HG02798 (cell line): ENCODE measurements around the gene MMRN1.

ENCODE experiments used
- ATAC-seq: cut with Tn5 transposase; IDR thresholded peaks from one replicate; pipeline ENCODE4 v1.9.1; 2021; ENCODE audit warnings: mild to moderate bottlenecking; ENCODE audit not compliant: unreplicated experiment, poor library complexity

MMRN1 gene

DNA sequence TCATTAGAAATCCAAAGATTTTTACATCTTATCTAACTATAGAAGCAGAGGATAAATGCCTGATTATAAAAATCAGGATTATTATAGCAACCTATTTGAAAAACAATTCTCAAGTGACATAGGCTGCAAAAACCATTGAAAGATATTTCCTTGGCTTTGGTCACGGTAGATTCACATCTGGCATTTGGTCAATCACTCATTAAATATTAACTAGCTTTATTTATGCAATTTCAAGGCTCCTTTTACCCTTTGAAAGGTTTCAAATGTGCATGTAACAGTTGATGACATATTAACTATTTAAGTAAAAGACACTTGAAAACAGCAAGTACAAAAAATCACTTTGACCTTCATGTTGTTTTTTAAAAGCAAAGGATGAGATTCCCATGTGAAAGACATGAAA lies 98.1 kb downstream of the MMRN1 start:
- no peak for ATAC-seq

DNA sequence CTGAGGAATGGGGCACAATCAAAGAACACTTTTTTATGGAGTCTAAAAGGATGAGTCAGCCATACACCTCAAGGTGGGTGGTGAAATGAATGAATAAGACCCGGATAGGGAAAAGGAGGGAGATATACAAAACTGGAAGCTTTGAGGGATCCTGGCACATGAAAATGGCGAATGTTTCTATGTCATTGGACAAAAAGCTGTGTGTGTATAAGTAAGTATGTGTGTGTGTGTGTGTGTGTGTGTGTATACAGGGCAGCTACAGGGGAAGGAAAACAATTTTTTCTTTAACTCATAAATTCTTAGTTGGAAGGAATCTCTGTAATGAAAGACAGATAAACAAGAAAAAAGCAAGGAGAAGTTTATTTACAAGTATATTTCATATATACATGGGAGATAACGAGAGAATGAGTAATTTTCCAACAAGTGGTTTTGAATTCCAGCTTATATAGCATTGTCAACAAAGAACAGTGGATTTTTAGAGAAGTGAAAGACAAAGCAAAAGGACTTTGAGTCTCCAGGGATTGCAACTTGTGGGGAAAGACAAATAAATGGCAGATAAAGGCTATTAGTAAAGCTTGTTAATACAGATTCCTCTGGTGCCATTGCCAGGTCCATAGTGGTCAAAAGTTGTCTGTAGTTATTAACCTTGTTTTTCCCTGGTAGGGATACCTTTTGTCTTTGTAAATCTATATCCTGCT lies 99.7 kb downstream of the MMRN1 start:
- ATAC-seq: no peak

- ATAC-seq: no peak
These were observed 100.4 kb downstream of the MMRN1 start for GRCh38 chr4:89995006-89995405.

GRCh38 chr4:89995814-89996213 lies 101.2 kb downstream of the MMRN1 start:
- ATAC-seq: no peak

DNA sequence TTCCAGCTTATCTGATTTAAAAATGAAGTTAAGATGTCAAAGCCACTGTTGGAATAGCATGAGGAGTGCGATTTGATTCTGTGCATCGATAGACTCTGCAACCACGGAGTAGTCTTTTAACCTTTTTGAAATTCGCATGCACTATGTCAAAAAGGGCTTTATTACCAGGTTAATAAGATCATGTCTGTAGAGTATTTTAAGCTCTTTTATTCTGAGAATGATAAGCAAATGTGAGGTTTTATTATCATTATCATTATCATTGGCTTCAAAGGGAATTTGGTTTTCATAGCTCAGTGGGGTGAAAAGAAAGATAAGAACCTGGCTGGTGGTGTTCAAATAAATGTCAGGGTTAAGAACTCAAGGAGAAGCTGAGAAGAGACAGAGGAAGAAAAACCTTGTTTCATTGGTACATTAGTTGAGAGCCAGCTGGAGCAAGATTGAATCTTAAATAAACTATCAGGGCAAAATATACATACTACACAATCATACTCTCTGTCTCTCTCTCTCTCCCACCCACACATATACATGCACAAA lies 102.6 kb downstream of the MMRN1 start:
- no peak for ATAC-seq

DNA sequence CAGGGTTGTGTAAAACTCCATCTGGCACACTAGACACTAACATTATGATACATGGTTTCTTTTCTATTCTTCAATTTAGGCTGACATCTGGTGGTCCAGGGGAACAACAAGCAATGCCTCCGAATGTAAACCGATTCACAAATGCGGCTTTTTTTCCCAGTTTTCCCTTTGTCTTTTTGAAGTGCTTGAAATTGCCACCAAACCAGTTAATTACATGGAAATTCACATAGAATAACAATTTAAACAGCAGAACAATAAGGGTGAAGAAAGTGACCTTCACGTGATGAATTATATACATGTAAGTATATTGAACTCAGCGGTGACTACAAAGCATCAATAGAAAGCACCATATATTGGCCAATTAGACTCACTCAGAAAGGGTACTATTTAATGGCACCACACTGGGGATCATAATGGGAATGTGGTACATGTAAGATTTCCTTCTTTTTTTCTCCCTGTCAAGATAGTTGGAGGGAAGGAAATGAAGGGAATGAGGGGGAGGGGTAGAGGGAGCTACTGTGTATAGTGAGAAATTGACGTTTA lies 103.9 kb downstream of the MMRN1 start:
- ATAC-seq: no peak

DNA sequence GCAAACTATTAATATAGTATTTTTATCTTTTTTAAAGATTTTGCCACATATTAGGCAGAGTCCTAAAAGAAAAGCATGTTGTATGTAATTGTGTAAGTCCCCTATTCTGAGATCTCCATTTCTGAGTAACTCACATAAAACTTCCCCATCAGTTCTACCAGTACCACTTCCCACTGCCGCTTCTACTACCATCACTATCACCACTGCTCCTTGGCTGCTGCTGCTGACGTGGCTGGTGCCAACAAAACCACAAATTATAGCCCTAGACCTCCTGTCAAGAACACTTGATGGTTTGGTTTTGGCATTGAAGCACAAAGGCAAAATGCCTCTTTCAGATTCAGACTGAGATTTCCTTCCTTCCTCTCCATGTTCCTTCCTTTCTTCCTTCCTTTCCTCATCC lies 106.4 kb downstream of the MMRN1 start:
- no peak for ATAC-seq

- ATAC-seq: no peak
These were observed 107.9 kb downstream of the MMRN1 start for GRCh38 chr4:90002441-90003062.
